ENCODE results near the gene TMEM220.

The TMEM220 gene

DNA sequence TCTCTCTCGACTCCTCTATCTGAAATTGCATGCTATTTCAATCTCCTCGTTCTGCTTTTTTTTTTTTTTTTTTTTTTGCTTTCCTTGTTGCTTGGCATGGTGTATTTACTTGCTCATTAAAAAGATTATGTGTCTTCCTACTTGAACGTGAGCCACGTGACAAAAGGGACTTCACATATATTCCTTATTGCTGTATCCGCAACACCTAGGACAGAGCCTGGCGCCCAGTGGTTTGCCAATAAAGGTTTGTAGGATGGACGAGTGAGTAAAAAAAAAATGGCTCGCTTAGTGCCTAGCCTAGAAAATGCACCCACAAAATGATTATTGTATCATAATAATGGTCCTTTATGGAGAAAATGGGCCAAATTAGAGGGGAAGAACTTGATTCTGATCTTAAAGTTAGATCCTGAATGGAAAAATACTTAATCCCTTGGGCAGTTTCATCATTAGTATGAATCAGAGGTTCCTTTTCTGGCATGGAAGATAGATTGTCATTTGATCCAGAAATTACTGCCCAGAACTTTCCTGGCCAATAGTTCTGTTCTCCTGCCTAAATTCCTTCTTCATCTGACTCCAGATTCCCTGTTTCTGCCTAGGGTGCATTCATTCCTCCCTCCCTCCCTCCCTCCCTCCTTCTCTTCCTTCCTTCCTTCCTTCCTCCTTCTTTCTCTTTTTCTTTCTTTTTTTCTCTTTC is 13.6 kb upstream of the TMEM220 start:
- POLR2A ChIA-PET (ENCODE audit: low non-redundant PET), result interaction anchor here (0.7 kb wide), 1 partner anchor 367 kb away, joined by 10 read pairs; no protein-coding TSS in a partner anchor
- H3K27ac ChIP-seq, result no peak overlapping the region
- no peak for TF ChIP-seq CTCF (conservative IDR thresholded peaks at IDR 0.05; ENCODE audit: low read depth)
- CTCF ChIA-PET, result interaction anchor here (0.6 kb wide), 1 partner anchor 939 kb away, joined by 3 read pairs; no protein-coding TSS in a partner anchor
- no peak for DNase-seq (ENCODE audit: low spot score)

GRCh38 chr17:10742431-10742830 is 12.6 kb upstream of the TMEM220 start:
- ChIA-PET CTCF (interaction anchor here (0.6 to 0.7 kb wide), 2 partner anchors 309 to 398 kb away, joined by 3 read pairs; no protein-coding TSS in a partner anchor), POLR2A (ENCODE audit: low non-redundant PET) (interaction anchor here (0.7 kb wide), 1 partner anchor 369 kb away, joined by 10 read pairs; no protein-coding TSS in a partner anchor)
- TF ChIP-seq CTCF (conservative IDR thresholded peaks at IDR 0.05; ENCODE audit: low read depth), result no peak
- DNase-seq (ENCODE audit: low spot score), result no peak
- H3K27ac ChIP-seq, result no peak overlapping the region

GRCh38 chr17:10741416-10742135 is 11.8 kb upstream of the TMEM220 start:
- H3K27ac ChIP-seq, result no peak overlapping the region
- POLR2A ChIA-PET (ENCODE audit: low non-redundant PET), result no interaction called here
- CTCF ChIA-PET, result interaction anchor here (0.5 to 0.7 kb wide), 4 partner anchors 12 to 923 kb away, joined by 3 to 4 read pairs (median 3); no protein-coding TSS in a partner anchor
- no peak for DNase-seq (ENCODE audit: low spot score)
- no peak for TF ChIP-seq CTCF (conservative IDR thresholded peaks at IDR 0.05; ENCODE audit: low read depth)

DNA sequence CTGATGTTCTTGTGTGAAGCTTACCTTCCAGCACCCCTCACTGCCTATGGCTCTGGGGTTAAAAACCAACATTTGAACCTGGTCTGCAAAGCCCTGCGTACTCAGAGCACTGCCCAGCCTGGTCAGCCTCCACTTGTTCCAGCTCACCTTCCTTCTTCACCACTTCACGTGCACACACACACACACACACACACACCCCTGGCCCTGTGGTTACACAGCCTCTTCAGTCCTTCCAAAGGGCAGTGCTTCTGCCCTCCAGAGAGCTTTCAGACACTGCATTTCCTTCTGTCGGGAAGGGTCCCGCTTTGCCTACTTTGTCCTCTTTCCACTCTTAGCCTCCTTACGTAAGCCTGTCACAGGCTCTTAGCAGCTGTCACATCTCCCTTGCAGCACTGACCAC is 9.6 kb upstream of the TMEM220 start:
- no peak for DNase-seq (ENCODE audit: low spot score)
- H3K27ac ChIP-seq, result no peak overlapping the region
- CTCF ChIA-PET, result interaction anchor here (1.3 kb wide), 1 partner anchor 106 kb away, joined by 3 read pairs; no protein-coding TSS in a partner anchor
- no peak for TF ChIP-seq CTCF (conservative IDR thresholded peaks at IDR 0.05; ENCODE audit: low read depth)
- POLR2A ChIA-PET (ENCODE audit: low non-redundant PET), result no interaction called here

DNA sequence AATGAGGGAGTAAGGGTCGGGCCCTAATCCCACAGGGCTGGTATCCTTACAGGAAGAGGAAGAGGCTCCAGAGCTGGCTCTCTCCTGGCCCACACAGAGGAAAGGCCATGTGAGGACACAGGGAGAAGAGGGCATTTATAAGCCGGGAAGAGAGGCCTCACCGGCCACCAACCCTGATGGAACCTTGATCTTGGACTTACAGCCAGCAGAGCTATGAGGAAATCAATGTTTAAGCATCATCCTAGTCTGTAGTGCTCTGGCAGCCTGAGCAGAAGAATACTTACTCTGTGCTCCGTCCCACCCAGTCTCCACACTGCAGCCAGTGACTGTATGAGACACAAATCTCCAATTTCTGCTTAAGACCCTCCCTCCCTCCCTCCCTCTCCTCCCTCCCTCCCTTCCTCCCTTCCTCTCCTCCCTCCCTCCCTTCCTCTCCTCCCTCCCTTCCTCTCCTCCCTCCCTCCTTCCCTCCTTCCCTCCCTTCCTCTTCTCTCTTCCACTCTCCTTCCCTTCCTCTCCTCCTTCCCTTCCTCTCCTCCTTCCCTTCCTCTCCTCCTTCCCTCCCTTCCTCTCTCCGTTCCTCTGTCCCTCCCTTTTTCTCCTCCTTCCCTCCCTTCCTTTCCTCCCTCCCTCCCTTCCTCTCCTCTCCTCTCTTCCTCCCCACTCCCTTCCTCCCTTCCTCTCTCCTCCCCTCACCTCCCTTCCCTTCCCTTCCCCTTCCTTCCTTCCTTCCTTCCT is 8.9 kb upstream of the TMEM220 start:
- ChIA-PET CTCF (interaction anchor here (1.3 kb wide), 1 partner anchor 106 kb away, joined by 3 read pairs; no protein-coding TSS in a partner anchor), POLR2A (ENCODE audit: low non-redundant PET) (no interaction called here)
- no peak for TF ChIP-seq CTCF (conservative IDR thresholded peaks at IDR 0.05; ENCODE audit: low read depth)
- no peak overlapping the region for H3K27ac ChIP-seq
- DNase-seq (ENCODE audit: low spot score), result no peak

DNA sequence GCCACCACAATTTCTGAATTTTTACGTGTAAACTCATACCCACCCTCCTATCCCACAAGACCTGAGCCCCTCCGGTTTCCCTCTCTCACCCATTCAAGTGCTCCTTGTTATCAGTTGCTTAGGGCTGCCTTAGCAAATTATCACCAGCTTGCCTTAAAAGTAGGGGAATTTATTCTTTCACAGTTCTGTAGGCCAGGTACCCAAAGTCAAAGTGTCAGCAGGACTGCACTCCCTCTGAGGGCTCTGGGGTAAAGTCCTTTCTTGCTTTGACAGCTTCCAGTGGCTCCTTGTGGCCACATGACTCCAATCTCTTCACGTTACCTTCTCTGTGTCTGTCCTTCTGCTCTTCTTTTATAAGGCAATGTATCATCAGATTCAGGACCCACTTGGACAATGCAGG is 7.9 kb upstream of the TMEM220 start:
- TF ChIP-seq CTCF (conservative IDR thresholded peaks at IDR 0.05; ENCODE audit: low read depth), result no peak
- DNase-seq (ENCODE audit: low spot score), result no peak
- H3K27ac ChIP-seq, result no peak overlapping the region
- ChIA-PET POLR2A (ENCODE audit: low non-redundant PET) (no interaction called here), CTCF (interaction anchor here (0.5 to 1.8 kb wide), 11 partner anchors 9 to 1206 kb away, joined by 3 to 11 read pairs (median 4); no protein-coding TSS in a partner anchor)
